K562 (cell line): ENCODE data around the gene INO80E. TPM values are rescaled to one million over a fixed set of nuclear protein-coding genes. Genes with fewer than 3 reads are reported as not detected.
A peak's percentile ranks its signal among the peaks of the same experiment; 100 is the strongest.

Experiments
- ATAC-seq: fragments of 200-7000 bp; cut with Tn5 transposase; 3 replicates; pipeline ENCODE4 v1.9.1; 2020; ENCODE audit warnings: moderate library complexity
- BruUV-seq: library from RNA; stranded (reverse); fragments of 400-500 nt; replicated peaks from 2 replicates; lab custom pipeline; 2021; lab: Mats Ljungman, UMichigan
- CTCF ChIA-PET: fragments of 300-600 bp; formaldehyde crosslinking; extraction: SDS; loops from one replicate; lab custom pipeline; 2021; ENCODE audit warnings: low intra/inter-chr PET ratio; lab: Yijun Ruan, JAX
- POLR2A ChIA-PET: fragments of 300-600, 350-650 bp; sonication (Branson Sonifier 250); formaldehyde crosslinking; extraction: SDS; loops from one replicate; lab custom pipeline; 2021; ENCODE audit warnings: antibody characterized with exemption, inconsistent platforms; lab: Yijun Ruan, JAX
- DNase-seq, 4 experiments: peaks; one replicate each; pipeline versions ENCODE4 v3.0.0 to v3.0.0-alpha.2; 2011 to 2018; ENCODE audit warnings: low spot score in 3 of 4, mixed read lengths in 3 of 4; ENCODE audit errors: extremely low read depth in 1 of 4
- FAIRE-seq: peaks from 2 replicates; lab custom pipeline; 2011; peaks lifted over from hg19 to GRCh38; lab: Jason Lieb, UNC
- H2AFZ ChIP-seq: 2 replicates; pipeline ENCODE4 v1.6.0; 2011; ENCODE audit warnings: low read depth, low read length, control low read depth, inconsistent platforms
- H3K27ac ChIP-seq: fragments of 200-600 bp; 3 replicates; pipeline ENCODE4 v1.8.0; 2011; ENCODE audit warnings: low read depth, mild to moderate bottlenecking, control low read depth, inconsistent platforms, low read length, moderate library complexity, mixed read lengths; ENCODE audit errors: extremely low read depth
- H3K27me3 ChIP-seq, 2 experiments: fragments of 300-600 bp in 1 of 2; 2 replicates in 1 of 2; 3 replicates in 1 of 2; pipeline versions ENCODE4 v1.6.0 to v1.8.0; 2011; ENCODE audit warnings: inconsistent platforms in 2 of 2, low read length in 2 of 2, mild to moderate bottlenecking in 1 of 2, mixed read lengths in 1 of 2, moderate library complexity in 1 of 2; ENCODE audit not compliant: control insufficient read depth in 2 of 2, insufficient read depth in 2 of 2
- H3K36me3 ChIP-seq: fragments of 300-600 bp; 3 replicates; pipeline ENCODE4 v1.8.0; 2011; ENCODE audit warnings: mild to moderate bottlenecking, low read length, inconsistent platforms; ENCODE audit not compliant: control insufficient read depth, insufficient read depth
- H3K4me1 ChIP-seq, 2 experiments: fragments of 200-600 bp in 1 of 2; replicated peaks in 1 of 2; 2 replicates in 1 of 2; 3 replicates in 1 of 2; pipeline versions ENCODE4 v1.5.1 to v1.8.0; 2011; ENCODE audit warnings: inconsistent platforms in 2 of 2, low read length in 2 of 2, mild to moderate bottlenecking in 1 of 2, mixed read lengths in 1 of 2, moderate library complexity in 1 of 2; ENCODE audit not compliant: control insufficient read depth in 2 of 2, insufficient read depth in 2 of 2
- H3K4me2 ChIP-seq: 2 replicates; pipeline ENCODE4 v1.6.1; 2011; ENCODE audit warnings: low read length, control low read depth, inconsistent platforms, mixed read lengths; ENCODE audit not compliant: insufficient read depth
- H3K4me3 ChIP-seq: fragments of 200-600 bp; sonication (generic), shearing (Covaris generic); 2 replicates; pipeline ENCODE4 v1.5.1; 2016; ENCODE audit warnings: control low read depth, inconsistent platforms
- H3K79me2 ChIP-seq: fragments of 200-600 bp; 3 replicates; pipeline ENCODE4 v1.8.0; 2011; ENCODE audit warnings: low read length, inconsistent platforms; ENCODE audit not compliant: control insufficient read depth, insufficient read depth
- H3K9ac ChIP-seq, 2 experiments: 2 replicates each; pipeline versions ENCODE4 v1.6.0 to v1.6.1; 2011; ENCODE audit warnings: low read depth in 2 of 2, low read length in 2 of 2, control low read depth in 1 of 2, inconsistent platforms in 1 of 2, mild to moderate bottlenecking in 1 of 2, mixed read lengths in 1 of 2; ENCODE audit not compliant: insufficient read depth in 1 of 2
- H3K9me1 ChIP-seq: one replicate; pipeline ENCODE4 v1.6.0; 2011; ENCODE audit warnings: inconsistent platforms, mild to moderate bottlenecking, low read length, moderate library complexity; ENCODE audit not compliant: control insufficient read depth, insufficient read depth
- H3K9me3 ChIP-seq: replicated peaks from 2 replicates; pipeline ENCODE4 v1.5.1; 2011; ENCODE audit warnings: low read depth, low read length, inconsistent platforms; ENCODE audit not compliant: control insufficient read depth, insufficient read depth
- H4K20me1 ChIP-seq: replicated peaks from 2 replicates; pipeline ENCODE4 v1.6.1; 2011; ENCODE audit warnings: low read length, inconsistent platforms, mixed read lengths; ENCODE audit not compliant: control insufficient read depth, insufficient read depth
- BCOR ChIP-seq: fragments of 450-650 bp; IDR thresholded peaks from 2 replicates; pipeline ENCODE4 v1.6.1; 2016
- CEBPB ChIP-seq: fragments of 450-650 bp; IDR thresholded peaks from 2 replicates; pipeline ENCODE4 v1.6.1; 2016; ENCODE audit warnings: missing genetic modification characterization, missing compliant biosample characterization
- CREB3L1 ChIP-seq: fragments of 450-650 bp; IDR thresholded peaks from 2 replicates; pipeline ENCODE4 v1.6.1; 2014; ENCODE audit warnings: low read depth, mild to moderate bottlenecking, moderate library complexity, borderline replicate concordance
- FOXK2 ChIP-seq, 2 experiments: fragments of 450-650 bp; IDR thresholded peaks in 1 of 2; conservative IDR thresholded peaks in 1 of 2; 2 replicates each; pipeline ENCODE4 v1.6.1; 2016; ENCODE audit warnings: low read depth in 2 of 2, mild to moderate bottlenecking in 1 of 2
- MAFK ChIP-seq: IDR thresholded peaks from 2 replicates; pipeline ENCODE4 v1.6.1; 2011; ENCODE audit warnings: low read length, improper control_type of control experiment
- MYC ChIP-seq, 2 experiments: fragments of 250-450 bp in 1 of 2; sonication (Bioruptor Pico) in 1 of 2; IDR thresholded peaks; 2 replicates each; pipeline versions ENCODE4 v1.5.1 to v1.6.1; 2012 to 2021; ENCODE audit warnings: low read depth in 2 of 2, borderline replicate concordance in 1 of 2, improper control_type of control experiment in 1 of 2, low read length in 1 of 2, mild to moderate bottlenecking in 1 of 2, moderate library complexity in 1 of 2
- POU5F1 ChIP-seq: fragments of 150-350 bp; IDR thresholded peaks from 2 replicates; pipeline ENCODE4 v1.6.1; 2014; ENCODE audit warnings: borderline replicate concordance, low read length, low read depth, mild to moderate bottlenecking; ENCODE audit not compliant: partially characterized antibody
- RBM25 ChIP-seq: fragments of 200-400 bp; formaldehyde crosslinking; IDR thresholded peaks from 2 replicates; pipeline ENCODE4 v1.6.1; 2018; ENCODE audit warnings: low read length, low read depth, moderate library complexity; ENCODE audit not compliant: severe bottlenecking
- SIN3B ChIP-seq: fragments of 450-650 bp; IDR thresholded peaks from 2 replicates; pipeline ENCODE4 v1.6.1; 2017; ENCODE audit warnings: low read depth, mild to moderate bottlenecking, moderate library complexity
- THAP7 ChIP-seq: fragments of 250-450 bp; sonication (Bioruptor Pico); IDR thresholded peaks from 2 replicates; pipeline ENCODE4 v1.5.0; 2021
- ZFP36 ChIP-seq: fragments of 150-350 bp; IDR thresholded peaks from 2 replicates; pipeline ENCODE4 v1.6.1; 2018; ENCODE audit warnings: low read length, low read depth; ENCODE audit not compliant: partially characterized antibody
- ZNF316 ChIP-seq: fragments of 450-650 bp; IDR thresholded peaks from 2 replicates; pipeline ENCODE4 v1.6.1; 2016
- ZNF778 ChIP-seq: fragments of 450-650 bp; formaldehyde crosslinking; IDR thresholded peaks from 2 replicates; pipeline ENCODE4 v1.4.0; 2020; ENCODE audit warnings: mild to moderate bottlenecking, moderate library complexity
- WGBS: fragments of 100-300 bp; shearing (Covaris generic); methylation state at CpG from one replicate; pipeline ENCODE4 v1.1.6; 2016; ENCODE audit warnings: low coverage, mixed read lengths; ENCODE audit not compliant: insufficient coverage; ENCODE audit errors: missing lambda C conversion rate; 5-methylcytosine and 5-hydroxymethylcytosine counted together
- in situ Hi-C: fragments of 300-500 bp; cut with MboI; formaldehyde crosslinking; loops from 4 replicates; pipeline ENCODE4 v1.15.0; 2018; ENCODE audit warnings: inconsistent platforms, mixed read lengths
- intact Hi-C: fragments of 100-400 bp; cut with micrococcal nuclease; formaldehyde crosslinking; loops from 2 replicates; pipeline ENCODE4 v1.14.2; 2022
- polyA plus RNA-seq, 8 experiments: library from polyadenylated mRNA; depleted of rRNA in 4 of 8; stranded (reverse) in 5 of 8; unstranded in 3 of 8; fragments of >200 nt; fragmentation: Nextera tagmentation in 2 of 8; fragmentation: Illumina TruSeq in 1 of 8; extraction: Ambion mirVana in 2 of 8; extraction: Trizol in 1 of 8; gene quantifications; 2 replicates each; pipeline versions ENCODE4 v1.2.1 to v1.2.3, GENCODE V29; 2011 to 2014; ENCODE audit warnings: inconsistent platforms in 1 of 8, missing spikeins in 1 of 8
- total RNA-seq, 7 experiments: library from RNA; depleted of rRNA in 6 of 7; stranded (reverse); fragments of >200 nt in 6 of 7; fragmentation: Illumina TruSeq in 2 of 7; extraction: Trizol in 2 of 7; gene quantifications; 2 replicates each; pipeline versions ENCODE4 v1.2.1 to v1.2.3, GENCODE V29; 2011 to 2021; ENCODE audit warnings: low replicate concordance in 1 of 7

The INO80E gene
- total and polyA plus RNA-seq, 9 of the 15 experiments (the other 6 are each of a cell fraction or from before 2014, with no cell fraction given) = 0.31 to 102 (median 49.3) TPM

GRCh38 chr16:29963021-29963743 lies 32.9 kb upstream of the INO80E start:
- peak overlapping the region; percentile 87 for H3K4me2 ChIP-seq
- peak overlapping the region; percentile 86 to 95 for H3K9ac ChIP-seq
- H2AFZ ChIP-seq = no peak overlapping the region; the same call in 1 of the 2 replicates
- peaks cover 11% of the 10 kb centered on the region for H3K36me3 ChIP-seq
- in situ Hi-C loops = no loop called here
- H3K4me1 ChIP-seq = peaks cover 12 to 20% of the 10 kb centered on the region in 2 experiments; a peak in 4 of 5 replicates
- H3K4me3 ChIP-seq = peak overlapping the region; percentile 69; the same call in 1 of the 2 replicates
- peak in 1 of 4 experiments; percentile 2 for DNase-seq
- intact Hi-C loops = loop anchor here (5.0 kb wide), 1 partner anchor 36 kb away; the partner anchor contains the start of gene KCTD13
- no peaks in the 10 kb centered on the region for H3K27me3 ChIP-seq
- 85% methylated on average over 9 of the region's 14 CpGs for WGBS
- no peak for TF ChIP-seq POU5F1
- peak; percentile 2 for TF ChIP-seq ZFP36
- ATAC-seq = no peak
- BruUV-seq = no TSS peak
- no peaks in the 10 kb centered on the region for H4K20me1 ChIP-seq
- H3K9me3 ChIP-seq = no peaks in the 10 kb centered on the region; the same call in 1 of the 2 replicates
- no peak overlapping the region for H3K27ac ChIP-seq
- H3K79me2 ChIP-seq = peaks cover 7% of the 10 kb centered on the region; the same call in 2 of the 3 replicates
- POLR2A ChIA-PET = interaction anchor here (1.9 to 3.3 kb wide), 2 partner anchors 11 to 19 kb away, joined by 17 to 18 read pairs; partner anchors contain the start of gene TAOK2
- CTCF ChIA-PET = no interaction called here
- no peak for FAIRE-seq
- H3K9me1 ChIP-seq = no peaks in the 10 kb centered on the region

- POLR2A ChIA-PET = no interaction called here
- no peak for DNase-seq
- no peak for TF ChIP-seq MAFK
- TF ChIP-seq SIN3B = no peak
- no peak for TF ChIP-seq FOXK2 (conservative IDR thresholded peaks at IDR 0.05 in 1 of 2, IDR thresholded peaks at IDR 0.05 in 1 of 2; ENCODE audit: low read depth in 2 of 2)
- TF ChIP-seq ZFP36 = peak; percentile 5
- no peak for TF ChIP-seq ZNF778
- no peak for TF ChIP-seq CEBPB (tag)
- TF ChIP-seq THAP7 (CRISPR knock-in tag) = no peak
- TF ChIP-seq CREB3L1 = no peak
- TF ChIP-seq MYC (IDR thresholded peaks at IDR 0.05; ENCODE audit: low read depth, low read length) = no peak
- no peak for TF ChIP-seq MYC (CRISPR knock-in tag; IDR thresholded peaks at IDR 0.05; ENCODE audit: borderline replicate concordance, low read depth)
- peak; percentile 79 for TF ChIP-seq RBM25
- TF ChIP-seq ZNF316 = no peak
- peak; percentile 52; the same call in 1 of the 2 replicates for TF ChIP-seq BCOR
These were observed 27.8 kb upstream of the INO80E start for GRCh38 chr16:29968205-29968604.

More at GRCh38 chr16:29968205-29968604, 27.8 kb upstream of the INO80E start:
- no peak for ATAC-seq
- Histone ChIP-seq H2AFZ (no peak overlapping the region), H3K4me2 (no peak overlapping the region), H3K4me1 (peaks cover 3 to 5% of the 10 kb centered on the region in 2 experiments; a peak in 4 of 5 replicates), H3K4me3 (no peak overlapping the region), H3K9me3 (no peaks in the 10 kb centered on the region; the same call in 1 of the 2 replicates), H3K9ac (no peak overlapping the region), H3K27ac (no peak overlapping the region), H3K27me3 (no peaks in the 10 kb centered on the region), H3K9me1 (no peaks in the 10 kb centered on the region), H3K79me2 (no peaks in the 10 kb centered on the region), H3K36me3 (peaks cover 40% of the 10 kb centered on the region), H4K20me1 (no peaks in the 10 kb centered on the region)
- WGBS = 68% methylated on average over 4 of the region's 4 CpGs
- CTCF ChIA-PET = no interaction called here
- BruUV-seq = no TSS peak
- intact Hi-C loops (no loop called here), in situ Hi-C loops (no loop called here)
- no peak for FAIRE-seq
